ENCODE results near the gene KLHL29.

GRCh38 chr2:23361152-23361551 is 23.8 kb upstream of the KLHL29 start:
- TF ChIP-seq FOXM1 (IDR thresholded peaks at IDR 0.05; ENCODE audit: borderline replicate concordance, low read depth) (no peak), CREB1 (IDR thresholded peaks at IDR 0.05; ENCODE audit: low read depth) (no peak), USF1 (IDR thresholded peaks at IDR 0.05) (no peak), REST (IDR thresholded peaks at IDR 0.05; ENCODE audit: low read depth) (no peak), TEAD4 (IDR thresholded peaks at IDR 0.05) (no peak), RAD21 (IDR thresholded peaks at IDR 0.05; ENCODE audit: low read depth) (no peak), NFIC (IDR thresholded peaks at IDR 0.05) (no peak), CEBPB (IDR thresholded peaks at IDR 0.05) (no peak), ZBTB7A (IDR thresholded peaks at IDR 0.05; ENCODE audit: low read depth) (no peak), EP300 (IDR thresholded peaks at IDR 0.05; ENCODE audit: borderline replicate concordance) (no peak), MAX (IDR thresholded peaks at IDR 0.05) (no peak), TCF12 (IDR thresholded peaks at IDR 0.05; ENCODE audit: low read depth) (no peak)

Data from Ishikawa (cell line).